Measurements from ENCODE around the gene TMA7.
"Not testable (repeated sequence)": the region's sequence is repeated elsewhere in the genome, so short reads cannot be mapped to it uniquely, and the experiment has no call there.

Gene TMA7

GRCh38 chr3:48434591-48435222, 5.3 kb upstream of the TMA7 start:
- in situ Hi-C loops (cut with MboI; ENCODE audit: low sequenced_read_pairs), result loop anchor here (25.0 kb wide), 1 partner anchor 172 kb away; no protein-coding TSS in a partner anchor

- in situ Hi-C loops (cut with MboI; ENCODE audit: low sequenced_read_pairs), result loop anchor here (25.0 kb wide), 1 partner anchor 173 kb away; no protein-coding TSS in a partner anchor
Measured at GRCh38 chr3:48435223-48435595, 4.8 kb upstream of the TMA7 start.

- in situ Hi-C loops (cut with MboI; ENCODE audit: low sequenced_read_pairs), result loop anchor here (25.0 kb wide), 1 partner anchor 174 kb away; no protein-coding TSS in a partner anchor
Measured at GRCh38 chr3:48435774-48436476, 4.1 kb upstream of the TMA7 start.

GRCh38 chr3:48436477-48436787, 3.6 kb upstream of the TMA7 start:
- in situ Hi-C loops (cut with MboI; ENCODE audit: low sequenced_read_pairs), result loop anchor here (25.0 kb wide), 1 partner anchor 174 kb away; no protein-coding TSS in a partner anchor

DNA sequence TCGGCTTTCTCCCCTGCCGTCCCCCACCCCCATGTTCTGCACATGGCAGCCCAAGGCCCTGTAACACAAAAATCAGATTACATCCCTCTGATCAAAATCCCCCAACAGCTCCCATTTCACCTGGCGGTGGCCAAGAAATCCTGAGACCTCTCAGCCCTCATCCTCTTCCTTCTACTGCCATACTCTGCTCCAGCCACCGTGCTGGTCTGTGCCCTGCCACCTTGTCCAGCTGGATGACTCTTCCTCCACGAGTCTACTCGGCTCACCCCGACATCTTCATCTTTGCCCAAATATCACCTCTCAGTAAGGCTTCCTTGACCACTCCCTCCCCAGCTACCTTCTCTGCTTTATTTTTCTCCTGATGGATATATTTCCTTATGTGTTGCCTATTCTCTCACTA, 3.2 kb upstream of the TMA7 start:
- in situ Hi-C loops (cut with MboI; ENCODE audit: low sequenced_read_pairs), result loop anchor here (25.0 kb wide), 1 partner anchor 175 kb away; no protein-coding TSS in a partner anchor

GRCh38 chr3:48437812-48438211, 2.2 kb upstream of the TMA7 start:
- in situ Hi-C loops (cut with MboI; ENCODE audit: low sequenced_read_pairs), result loop anchor here (25.0 kb wide), 1 partner anchor 176 kb away; no protein-coding TSS in a partner anchor

- in situ Hi-C loops (cut with MboI; ENCODE audit: low sequenced_read_pairs), result loop anchor here (25.0 kb wide), 1 partner anchor 178 kb away; no protein-coding TSS in a partner anchor
Measured at GRCh38 chr3:48440590-48440958, 517 bp downstream of the TMA7 start.

GRCh38 chr3:48441940-48442339, 1.9 kb downstream of the TMA7 start:
- in situ Hi-C loops (cut with MboI; ENCODE audit: low sequenced_read_pairs), result loop anchor here (25.0 kb wide), 1 partner anchor 180 kb away; no protein-coding TSS in a partner anchor

DNA sequence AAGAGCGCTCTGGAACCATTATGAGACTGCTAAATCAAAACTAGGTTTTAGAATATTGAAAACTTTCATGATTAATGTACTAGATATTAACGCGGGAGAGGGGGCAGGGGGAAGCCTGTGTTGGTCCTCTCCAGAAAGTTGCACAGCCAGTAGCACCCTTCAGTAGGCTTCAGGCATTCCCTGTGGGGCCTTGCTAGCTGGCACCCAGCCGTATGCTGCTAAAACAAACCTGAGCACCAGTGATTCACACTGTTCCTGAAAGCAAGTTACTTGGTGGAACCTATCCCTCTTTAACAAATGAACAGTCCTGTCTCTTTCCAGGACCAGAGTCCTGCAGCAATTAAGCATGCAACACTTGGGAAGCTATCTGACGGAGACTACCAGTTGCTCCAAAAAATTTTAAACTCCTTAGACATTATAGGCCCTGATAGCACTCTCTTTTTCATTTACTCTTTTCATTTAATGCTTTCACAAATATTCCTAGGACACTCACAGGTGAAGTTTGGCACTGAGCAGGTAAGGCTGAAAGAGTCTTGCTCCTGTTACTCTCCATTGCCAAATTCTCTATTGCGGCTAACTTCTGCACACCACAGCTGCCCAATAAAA, 5.3 kb downstream of the TMA7 start:
- in situ Hi-C loops (cut with MboI; ENCODE audit: low sequenced_read_pairs), result loop anchor here (25.0 kb wide), 1 partner anchor 183 kb away; no protein-coding TSS in a partner anchor

DNA sequence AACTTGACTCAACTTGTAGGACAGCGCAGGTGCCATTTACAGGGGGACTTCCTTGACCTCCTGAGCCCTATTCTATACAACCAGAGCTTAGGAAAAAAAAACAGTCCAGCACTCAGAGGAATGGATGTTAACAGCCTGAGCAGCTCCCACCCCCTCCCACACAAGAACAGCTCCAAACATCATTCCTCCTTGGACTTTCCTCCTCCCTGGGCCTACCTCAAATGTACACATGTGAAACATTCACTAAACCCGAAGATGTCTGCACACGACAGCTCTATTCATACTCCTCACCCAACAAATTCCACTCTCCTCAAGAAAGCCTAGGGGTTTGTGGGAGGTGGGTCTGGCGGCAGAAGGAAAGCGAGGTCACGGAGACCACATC, 6.0 kb downstream of the TMA7 start:
- in situ Hi-C loops (cut with MboI; ENCODE audit: low sequenced_read_pairs), result loop anchor here (25.0 kb wide), 1 partner anchor 184 kb away; no protein-coding TSS in a partner anchor

DNA sequence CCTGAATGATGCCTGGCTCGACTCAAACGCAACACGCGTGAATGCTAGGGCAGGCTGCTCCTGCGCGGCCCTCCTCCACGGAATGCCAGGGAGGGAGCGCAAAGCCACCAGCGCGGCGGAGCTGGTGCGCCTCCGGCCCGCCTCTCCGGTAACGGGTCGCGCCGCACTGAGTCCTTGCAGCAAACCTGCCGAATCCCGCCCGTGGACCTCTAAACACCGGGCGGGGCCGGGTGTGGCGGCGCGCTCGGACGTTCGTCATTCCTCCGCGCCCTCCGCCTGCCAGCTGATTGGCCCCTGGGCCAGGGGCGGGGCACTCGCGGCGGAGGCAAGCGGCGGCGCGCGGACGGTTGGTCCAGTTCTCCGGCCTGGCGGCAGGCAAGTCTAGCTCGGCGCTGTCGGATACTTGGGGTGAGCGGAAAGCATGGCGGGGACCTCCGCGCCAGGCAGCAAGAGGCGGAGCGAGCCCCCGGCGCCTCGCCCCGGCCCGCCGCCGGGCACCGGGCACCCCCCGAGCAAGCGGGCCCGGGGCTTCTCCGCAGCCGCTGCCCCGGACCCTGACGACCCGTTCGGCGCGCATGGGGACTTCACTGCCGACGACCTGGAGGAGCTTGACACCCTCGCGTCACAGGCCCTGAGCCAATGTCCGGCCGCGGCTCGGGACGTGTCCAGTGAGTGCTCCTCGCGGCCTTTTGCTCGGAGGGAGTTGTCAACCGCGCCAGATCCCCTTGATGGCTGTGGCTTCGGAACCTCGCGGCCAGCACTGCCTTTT, 6.6 kb downstream of the TMA7 start, which contains the start of gene ATRIP:
ATRIP (plus strand) TSS at position 313 of the 769 bp plus-strand sequence; CDS start at position 422, 109 bp downstream.
- in situ Hi-C loops (cut with MboI; ENCODE audit: low sequenced_read_pairs), result loop anchor here (25.0 kb wide), 1 partner anchor 184 kb away; no protein-coding TSS in a partner anchor

DNA sequence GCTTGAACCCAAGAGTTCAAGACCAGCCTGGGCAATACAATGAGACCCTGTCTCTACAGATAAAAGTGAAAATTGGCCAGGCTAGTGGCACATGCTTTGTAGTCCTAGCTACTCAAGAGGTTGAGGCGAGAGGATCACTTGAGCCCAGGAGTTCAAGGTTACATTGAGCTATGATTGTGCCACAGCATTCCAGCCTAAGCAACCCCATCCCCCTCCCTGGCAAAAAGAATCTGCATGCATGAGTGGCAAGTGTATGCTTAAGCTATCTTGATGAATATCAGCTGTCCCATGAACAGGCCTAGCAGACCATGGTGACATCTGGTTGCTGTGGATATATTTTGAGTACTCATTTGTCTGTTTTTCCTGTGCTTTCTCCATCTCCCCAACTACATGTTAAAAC, 11.2 kb downstream of the TMA7 start:
- in situ Hi-C loops (cut with MboI; ENCODE audit: low sequenced_read_pairs), result no loop called here

DNA sequence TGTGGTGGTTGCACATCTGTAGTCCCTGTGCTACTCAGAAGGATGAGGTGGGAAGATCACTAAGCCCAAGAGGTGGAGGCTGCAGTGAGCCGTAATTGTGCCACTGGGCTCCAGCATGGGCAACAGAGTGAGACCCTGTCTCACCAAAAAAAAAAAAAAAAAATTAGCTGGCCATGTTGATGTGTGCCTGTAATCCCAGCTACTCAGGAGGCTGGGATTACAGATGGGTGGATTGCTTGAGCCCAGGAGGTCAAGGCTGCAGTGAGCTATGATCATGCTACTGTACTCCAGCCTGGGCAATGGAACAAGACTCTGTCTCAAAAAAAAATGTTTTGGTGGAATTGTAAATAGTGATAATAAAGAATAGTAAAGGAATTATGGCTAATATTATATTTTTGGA, 16.4 kb downstream of the TMA7 start:
- in situ Hi-C loops (cut with MboI; ENCODE audit: low sequenced_read_pairs), result no loop called here

- in situ Hi-C loops (cut with MboI; ENCODE audit: low sequenced_read_pairs), result no loop called here
Measured at GRCh38 chr3:48459331-48459730, 19.3 kb downstream of the TMA7 start.

GRCh38 chr3:48459773-48460516, 19.9 kb downstream of the TMA7 start:
- in situ Hi-C loops (cut with MboI; ENCODE audit: low sequenced_read_pairs), result no loop called here

- in situ Hi-C loops (cut with MboI; ENCODE audit: low sequenced_read_pairs), result no loop called here
Measured at GRCh38 chr3:48460517-48460902, 20.5 kb downstream of the TMA7 start.

DNA sequence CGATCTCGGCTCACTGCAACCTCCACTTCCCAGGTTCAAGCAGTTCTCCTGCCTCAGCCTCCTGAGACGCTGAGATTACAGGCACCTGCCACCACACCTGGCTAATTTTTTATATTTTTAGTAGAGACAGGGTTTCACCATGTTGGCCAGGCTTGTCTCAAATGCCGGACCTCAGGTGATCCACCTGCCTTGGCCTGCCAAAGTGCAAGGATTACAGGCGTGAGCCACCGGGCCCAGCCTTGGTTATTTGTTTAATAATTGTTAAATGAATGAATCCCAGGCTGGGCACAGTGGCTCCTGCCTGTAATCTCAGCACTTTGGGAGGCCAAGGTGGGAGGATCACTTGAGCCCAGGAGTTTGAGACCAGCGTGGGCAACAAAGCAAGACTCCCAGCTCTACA, 21.7 kb downstream of the TMA7 start:
- in situ Hi-C loops (cut with MboI; ENCODE audit: low sequenced_read_pairs), result not testable (repeated sequence)

GRCh38 chr3:48463703-48464102, 23.6 kb downstream of the TMA7 start:
- in situ Hi-C loops (cut with MboI; ENCODE audit: low sequenced_read_pairs), result no loop called here

DNA sequence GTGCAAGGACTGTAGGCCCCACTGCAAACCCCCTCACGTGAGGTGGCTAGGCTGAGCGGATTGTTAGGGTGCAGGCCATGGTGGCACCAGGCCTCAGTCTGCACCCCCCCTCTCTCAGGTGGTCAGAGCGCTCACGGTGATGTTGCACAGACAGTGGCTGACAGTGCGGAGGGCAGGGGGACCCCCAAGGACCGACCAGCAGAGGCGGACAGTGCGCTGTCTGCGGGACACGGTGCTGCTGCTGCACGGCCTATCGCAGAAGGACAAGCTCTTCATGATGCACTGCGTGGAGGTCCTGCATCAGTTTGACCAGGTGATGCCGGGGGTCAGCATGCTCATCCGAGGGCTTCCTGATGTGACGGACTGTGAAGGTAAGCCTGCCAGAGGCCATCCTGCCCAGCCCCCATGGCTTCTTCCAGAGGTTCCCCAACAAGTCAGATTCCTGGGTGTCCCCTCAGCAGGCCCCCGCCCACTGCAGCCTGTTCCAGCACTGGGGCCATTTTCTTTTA, 24.7 kb downstream of the TMA7 start:
- in situ Hi-C loops (cut with MboI; ENCODE audit: low sequenced_read_pairs), result no loop called here

GRCh38 chr3:48465237-48465530, 25.1 kb downstream of the TMA7 start:
- in situ Hi-C loops (cut with MboI; ENCODE audit: low sequenced_read_pairs), result no loop called here

All from HL-60/S4 treated with phorbol 12-myristate 13-acetate at 8.2 ng/mL for 4 days and 3 days (cell line).